NCI-H748 (cell line): Measurements from ENCODE around the gene RBP3.
"Not testable (repeated sequence)": the region's sequence is repeated elsewhere in the genome, so short reads cannot be mapped to it uniquely, and the experiment has no call there.

Experiments
- DNase-seq: peaks from one replicate; lab custom pipeline; 2025; ENCODE audit not compliant: unreplicated experiment; lab: John Stamatoyannopoulos, UW

The RBP3 gene

DNA sequence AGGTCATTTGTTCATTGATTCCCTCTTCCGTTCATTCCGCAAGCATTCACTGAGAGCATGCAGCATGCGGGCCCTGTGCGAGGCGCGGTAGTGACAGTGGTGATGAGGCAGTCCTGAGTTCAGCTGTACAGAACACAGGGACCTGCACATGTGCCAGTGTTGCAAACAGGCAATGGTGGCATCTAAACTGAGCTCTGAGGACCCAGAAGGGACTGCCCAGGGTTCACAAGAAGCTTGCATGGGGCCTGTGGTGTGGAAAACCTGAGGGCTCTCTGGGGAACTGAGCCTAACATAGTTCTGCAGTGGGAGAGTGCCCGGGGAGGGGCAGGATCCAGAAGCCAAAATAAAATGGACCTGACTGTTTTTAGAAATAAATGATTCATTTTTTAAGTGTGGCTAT, 22.7 kb downstream of the RBP3 start:
- DNase-seq: no peak

DNA sequence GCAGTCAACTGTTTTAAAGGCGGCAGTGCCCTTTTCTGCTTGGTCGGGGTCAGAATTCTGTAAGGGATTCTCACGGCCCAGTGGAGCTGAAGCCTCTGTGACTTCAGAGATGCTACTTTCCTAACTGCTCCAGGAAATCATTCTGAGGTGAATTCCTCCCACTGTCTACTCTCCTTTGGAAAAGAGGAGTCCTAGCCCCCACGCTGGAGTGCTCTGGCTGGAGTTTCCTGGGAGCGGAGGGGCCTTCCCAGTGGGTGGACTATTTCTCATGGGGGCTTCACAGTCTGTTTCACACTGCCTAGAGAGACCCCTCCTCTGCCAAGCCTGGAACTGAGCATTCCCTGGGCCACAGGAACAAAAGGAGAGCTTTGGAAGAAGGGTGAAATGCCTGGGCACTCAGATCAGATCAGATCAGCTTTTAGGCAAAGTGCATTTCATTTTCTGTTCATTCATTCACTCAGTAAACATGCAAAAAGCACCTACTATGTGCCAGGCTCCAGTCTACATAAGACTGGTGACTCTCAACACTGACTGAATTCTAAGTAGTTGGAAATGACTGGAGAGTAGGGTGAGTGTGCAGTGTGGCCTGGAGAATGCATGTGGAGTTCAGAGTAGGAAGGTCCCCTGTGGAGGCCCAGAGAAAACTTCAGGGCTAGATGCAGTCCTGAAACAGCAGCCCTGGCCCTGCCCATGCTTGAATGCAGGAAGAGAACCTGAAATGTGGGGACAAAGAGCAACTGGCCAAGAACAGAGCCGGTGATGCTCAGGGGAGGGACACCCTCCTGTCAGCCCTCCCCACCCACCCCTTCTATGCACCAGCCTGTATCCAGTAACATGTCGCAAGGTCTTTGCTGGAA, 23.7 kb downstream of the RBP3 start:
- no peak for DNase-seq

DNA sequence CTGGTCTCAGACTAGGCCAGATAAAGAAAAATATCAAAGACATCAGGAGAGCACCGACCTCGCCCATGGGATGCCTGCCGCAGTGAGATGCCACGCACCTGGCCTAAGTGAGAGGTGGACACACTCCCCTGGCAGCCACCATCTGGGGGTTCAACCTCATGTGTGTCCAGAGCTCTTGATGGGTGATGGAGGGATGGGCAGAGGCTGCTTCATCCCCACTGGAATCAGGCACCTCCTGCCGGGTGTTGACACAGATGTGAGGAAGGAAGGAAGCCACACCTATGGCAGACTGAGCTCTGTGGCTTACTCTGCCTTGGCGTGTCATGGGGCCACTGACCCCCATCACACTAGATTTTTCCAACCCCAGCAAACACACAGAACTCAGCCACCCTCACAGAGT, 24.6 kb downstream of the RBP3 start:
- no peak for DNase-seq

DNA sequence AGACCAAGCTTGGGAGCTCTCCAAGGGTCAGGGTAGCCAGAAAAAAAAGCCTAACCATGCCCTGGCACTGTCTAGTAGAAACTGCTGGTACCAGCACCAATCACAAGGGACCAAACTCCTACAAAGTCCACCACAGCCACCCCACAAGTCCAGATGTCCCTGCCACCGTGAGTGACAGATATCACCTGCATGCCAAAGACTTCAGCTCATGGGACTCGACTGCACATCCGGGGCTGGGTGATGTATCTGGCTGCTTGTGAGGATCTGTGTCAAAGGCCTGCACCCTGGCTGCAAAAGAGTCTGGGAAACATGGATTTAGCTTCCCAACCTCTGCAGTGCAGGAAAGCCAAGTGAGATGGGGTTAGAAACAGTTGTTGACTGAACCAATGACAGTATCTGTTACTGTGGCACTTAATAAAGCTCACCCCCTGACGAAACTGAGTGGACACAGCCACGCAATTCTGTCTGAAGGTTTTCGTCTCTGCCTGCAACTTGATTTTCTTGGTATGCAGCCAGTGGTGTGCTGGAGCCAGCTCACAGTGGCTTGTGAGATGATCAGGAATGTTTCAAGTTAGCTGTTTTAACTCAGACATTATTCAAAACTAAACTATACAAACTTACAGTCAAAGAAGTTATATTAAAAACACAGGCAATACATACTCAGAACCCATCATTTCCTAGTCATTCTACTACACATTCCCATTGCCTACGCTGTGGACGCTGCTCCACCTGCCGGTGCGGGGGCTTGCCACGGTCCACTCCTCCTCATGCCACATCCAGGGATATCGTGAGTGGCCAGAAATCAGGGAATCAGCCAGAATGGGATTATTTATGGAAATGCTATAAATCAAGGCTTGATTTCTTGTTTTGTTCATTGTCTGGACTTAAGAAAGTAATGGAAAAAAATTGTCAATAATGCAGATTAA, 26.7 kb downstream of the RBP3 start:
- DNase-seq: no peak

DNA sequence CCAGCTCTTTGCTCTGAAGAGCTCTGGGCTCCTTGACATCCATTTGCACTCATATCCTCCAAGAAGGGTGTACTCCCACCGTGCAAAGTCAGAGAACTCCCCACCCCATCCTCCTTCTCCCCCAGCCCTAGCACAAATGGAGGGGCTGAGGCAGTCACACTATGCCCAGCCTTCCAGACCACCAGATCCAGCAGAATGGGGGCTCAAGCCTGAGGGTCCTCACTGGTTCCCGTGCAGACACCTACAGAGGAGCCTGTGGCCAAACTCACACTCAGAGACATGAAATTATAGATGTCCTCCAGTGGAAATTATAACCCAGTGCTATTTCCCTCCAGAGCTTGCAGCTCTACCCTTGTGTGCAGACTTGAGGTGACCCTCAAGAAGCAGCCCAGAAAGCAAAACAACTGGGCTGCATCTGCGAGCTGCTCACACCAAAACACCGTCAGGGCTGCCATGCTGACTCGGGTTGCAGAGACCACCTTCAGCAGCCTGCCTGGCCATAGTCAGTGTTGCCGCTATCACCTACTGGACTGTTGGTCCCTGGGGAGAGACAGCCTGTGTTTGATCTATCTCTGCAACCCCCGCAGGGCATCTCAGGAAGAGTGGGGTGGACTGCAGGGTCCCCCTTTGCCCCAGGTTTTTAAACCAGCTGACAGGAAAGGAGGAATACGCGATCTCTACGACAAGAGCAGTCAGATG, 28.5 kb downstream of the RBP3 start:
- peak; percentile 25 for DNase-seq

DNA sequence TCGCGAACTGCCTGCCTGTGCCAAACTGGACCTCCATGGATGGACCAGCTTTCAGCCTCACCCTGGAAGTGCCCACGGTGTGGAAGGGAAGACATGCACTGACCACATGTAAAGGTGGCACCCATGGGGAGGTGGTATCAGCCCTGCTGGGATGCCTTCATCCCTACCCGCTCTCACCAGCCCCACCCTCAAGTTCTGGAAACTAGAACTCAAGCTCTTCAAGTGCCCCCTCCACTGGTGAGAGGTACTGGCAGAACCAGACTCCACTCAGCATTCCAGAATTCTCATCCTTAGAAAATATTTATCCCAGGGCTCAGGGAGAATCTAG, 30.0 kb downstream of the RBP3 start:
- DNase-seq: no peak

DNA sequence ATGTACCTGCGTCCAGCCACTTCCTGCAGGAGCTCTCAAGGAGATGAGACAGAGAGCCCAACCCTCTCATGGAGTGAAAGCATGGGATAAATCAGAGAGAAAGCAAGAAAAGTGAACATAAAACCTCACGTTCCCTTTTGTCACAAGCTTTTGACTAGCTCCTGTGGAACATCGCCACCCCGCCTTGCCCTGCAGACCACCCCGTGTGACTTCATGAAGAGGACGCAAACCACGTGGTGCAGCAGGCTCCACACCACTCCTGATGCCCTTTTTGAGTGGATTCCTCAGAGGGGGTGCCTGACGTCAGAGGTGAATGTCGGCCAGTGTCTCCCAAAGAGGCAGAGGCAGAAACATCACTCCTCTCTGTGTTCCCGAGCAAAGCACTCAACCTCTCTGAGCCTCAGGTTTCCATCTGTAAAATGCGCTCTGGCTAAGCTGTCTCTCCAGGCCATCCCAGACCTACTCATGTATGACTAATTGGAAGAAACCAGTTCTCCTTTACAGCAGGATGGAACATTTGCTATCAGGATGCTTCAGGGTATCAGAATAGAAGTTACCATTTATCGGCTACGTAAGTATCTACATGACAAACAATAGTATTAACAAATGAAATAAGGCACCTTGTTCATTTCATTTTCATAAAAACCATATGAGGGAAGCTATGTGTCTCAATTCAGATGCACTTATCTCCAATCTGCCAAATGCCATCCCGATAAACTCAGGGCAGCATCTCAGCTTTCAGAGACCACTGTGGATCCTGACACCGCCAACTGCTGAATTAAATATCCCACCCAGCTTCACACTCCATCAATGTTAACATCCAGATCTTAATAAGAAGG, 30.7 kb downstream of the RBP3 start:
- DNase-seq: no peak

DNA sequence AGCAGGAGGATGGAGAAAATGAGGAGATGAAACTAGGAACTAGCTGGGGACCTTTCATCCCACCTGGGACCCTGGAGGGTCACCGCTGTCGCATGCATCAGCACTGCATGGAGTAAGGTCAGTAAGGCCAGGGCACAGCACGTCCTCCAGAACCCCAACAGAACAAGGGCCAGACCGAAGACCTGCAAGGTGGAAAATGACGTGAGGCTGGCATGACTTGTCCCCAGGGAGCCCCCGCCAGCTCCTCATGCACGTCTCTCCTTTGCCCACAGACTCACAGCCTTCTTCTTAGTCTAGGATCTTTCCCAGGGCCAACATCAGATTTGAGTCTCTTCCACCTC, 31.3 kb downstream of the RBP3 start:
- no peak for DNase-seq

DNA sequence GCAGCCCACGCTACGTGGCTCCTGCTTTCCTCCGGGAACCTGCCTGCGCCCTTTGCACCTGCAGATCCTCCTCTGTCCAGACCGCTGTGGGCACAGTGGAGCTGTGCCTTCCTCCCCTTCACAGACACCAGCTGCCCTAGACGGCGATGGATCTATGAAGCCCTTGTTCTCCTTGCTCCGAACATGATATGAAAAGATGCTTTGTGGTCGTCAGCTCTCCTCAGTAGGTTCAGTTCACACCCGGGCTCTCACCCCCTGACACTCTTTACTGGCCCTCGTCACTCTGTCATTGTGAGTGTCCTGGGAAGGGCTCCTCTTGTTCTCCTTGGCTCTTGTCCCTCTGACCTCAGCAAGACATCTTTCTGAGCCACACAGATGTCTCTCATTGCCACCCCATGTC, 31.7 kb downstream of the RBP3 start:
- no peak for DNase-seq

DNA sequence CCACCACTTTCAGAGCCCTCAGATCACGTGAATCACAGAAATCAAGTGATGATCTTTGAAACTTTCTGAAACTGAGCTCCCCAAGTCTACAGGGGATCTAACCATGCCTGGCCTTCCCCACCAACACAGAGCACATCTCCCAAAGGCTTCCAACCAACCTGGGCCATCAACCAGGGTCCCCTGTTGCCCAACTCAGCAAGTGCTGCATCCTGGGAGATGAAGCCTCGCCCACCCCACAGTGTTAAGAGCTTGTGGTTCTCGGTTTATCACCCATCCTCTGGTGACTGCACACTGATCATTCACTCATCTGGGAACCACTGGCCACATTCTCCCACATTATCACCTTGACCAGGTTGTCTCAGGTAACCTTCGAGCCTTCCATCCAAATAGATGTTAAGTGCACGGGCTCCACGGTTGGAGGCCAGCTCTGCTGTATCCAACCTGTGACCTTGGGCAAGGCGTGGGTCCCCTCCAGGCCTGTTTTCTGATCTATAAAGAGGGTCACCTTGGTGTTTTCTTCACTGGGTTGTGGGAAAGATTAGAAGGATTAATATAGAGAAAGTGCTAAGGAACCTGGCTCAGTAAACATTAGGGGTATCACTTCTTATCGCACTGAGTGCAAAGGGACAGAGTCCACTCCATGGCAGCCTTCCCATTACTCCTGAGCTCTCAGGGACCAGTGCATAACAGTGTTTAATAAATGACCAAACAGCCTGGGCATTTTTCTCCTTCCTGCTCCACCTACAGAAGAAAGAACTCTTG, 32.4 kb downstream of the RBP3 start:
- DNase-seq: no peak

DNA sequence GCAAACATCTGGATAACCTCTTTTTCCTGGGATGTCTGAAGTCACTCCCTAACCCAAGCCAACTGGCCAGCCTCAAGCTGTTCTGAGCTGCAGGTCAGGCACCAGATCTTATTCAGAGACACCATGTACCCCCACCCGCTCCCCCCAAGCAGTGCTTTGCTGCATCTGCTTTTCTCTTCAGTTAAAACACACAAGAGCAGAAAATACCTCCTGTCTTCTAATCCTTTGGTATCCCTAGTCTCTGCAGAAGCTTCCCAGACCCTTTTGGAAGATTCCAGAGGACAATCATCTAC, 32.9 kb downstream of the RBP3 start:
- DNase-seq: no peak

DNA sequence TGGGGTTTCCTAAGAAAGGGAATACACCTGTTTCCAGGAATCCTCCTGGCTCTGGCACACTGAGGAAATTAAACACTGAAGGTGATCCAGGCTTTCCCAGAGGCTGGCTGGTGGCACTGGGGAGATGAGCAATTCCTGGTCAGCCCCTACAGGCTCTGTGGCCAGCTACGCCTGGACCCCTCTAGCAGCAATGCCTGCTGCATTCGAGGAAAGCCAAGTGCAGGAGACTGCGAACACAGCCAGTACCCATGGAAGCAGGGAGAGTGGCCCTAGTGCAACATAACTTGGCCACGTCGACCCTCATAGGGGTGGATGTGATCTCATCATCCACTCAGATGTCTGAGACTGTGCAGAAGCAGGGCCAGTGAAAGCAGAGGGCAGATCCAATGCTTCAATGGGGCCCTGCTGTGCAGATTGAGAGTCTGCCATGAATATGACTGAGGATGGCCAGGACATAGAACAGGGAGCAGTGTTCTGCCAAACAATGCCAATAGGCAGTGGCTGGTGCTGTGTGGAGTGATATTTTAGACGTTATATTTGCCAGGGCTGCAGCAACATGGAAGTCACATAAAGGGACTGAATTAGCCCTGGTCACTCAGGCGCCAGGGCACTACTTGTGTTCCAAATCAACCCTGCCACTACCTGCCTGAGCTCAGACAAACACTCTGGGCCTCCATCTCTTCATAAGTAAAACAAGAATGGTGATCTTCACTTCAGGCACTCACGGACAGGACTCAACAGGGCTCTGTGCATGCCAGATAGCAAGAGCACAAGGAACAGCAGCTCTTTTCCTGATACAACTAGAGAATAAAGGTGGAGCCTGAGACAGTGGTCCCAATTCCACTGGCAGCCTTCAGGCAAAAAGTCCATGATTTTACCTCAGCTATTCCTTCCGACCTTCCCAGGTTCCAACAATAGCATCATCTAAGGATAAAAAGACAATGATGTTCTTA, 33.5 kb downstream of the RBP3 start:
- no peak for DNase-seq

DNA sequence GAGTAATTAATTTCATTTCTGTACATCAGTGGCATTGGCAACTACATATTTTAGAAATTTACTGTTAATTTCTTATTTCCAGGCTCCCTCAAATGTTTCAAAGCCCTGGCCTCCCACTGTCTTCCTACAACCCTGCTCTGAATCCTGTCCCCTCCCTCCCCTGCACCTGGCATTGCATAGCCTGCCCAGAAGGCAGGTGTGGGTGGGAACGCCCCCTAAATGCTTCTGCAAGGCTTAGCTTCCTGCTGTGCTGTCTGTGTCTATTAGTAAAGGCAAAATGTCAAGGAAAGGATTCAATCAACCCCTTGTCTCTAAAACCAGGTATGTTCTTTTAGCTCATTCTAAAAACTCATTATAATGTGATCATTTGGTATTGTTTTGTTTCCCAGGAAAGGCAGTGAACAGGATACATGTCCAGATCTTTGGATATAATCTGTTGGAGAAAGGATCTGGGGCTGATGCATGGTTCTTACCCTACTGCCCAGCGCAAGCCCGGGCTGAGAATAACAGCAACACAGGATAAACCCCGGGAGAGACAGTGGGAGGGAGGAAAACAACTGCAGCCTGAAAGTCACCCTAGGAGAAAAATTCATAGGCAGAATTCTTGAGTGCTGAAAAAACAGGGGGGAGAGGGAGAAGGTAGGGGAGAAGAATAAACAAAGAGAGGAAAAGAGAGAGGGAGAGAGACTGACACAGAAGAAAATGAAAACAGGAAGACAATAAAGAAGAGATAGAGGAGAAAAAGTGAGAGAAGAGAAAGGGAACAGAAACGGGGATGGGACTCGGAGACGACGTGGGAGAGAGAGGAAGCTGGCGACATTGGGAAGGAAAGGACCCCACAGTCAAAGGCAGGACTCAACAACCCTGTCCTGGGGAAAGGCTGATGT, 35.3 kb downstream of the RBP3 start:
- DNase-seq: peak; percentile 90

DNA sequence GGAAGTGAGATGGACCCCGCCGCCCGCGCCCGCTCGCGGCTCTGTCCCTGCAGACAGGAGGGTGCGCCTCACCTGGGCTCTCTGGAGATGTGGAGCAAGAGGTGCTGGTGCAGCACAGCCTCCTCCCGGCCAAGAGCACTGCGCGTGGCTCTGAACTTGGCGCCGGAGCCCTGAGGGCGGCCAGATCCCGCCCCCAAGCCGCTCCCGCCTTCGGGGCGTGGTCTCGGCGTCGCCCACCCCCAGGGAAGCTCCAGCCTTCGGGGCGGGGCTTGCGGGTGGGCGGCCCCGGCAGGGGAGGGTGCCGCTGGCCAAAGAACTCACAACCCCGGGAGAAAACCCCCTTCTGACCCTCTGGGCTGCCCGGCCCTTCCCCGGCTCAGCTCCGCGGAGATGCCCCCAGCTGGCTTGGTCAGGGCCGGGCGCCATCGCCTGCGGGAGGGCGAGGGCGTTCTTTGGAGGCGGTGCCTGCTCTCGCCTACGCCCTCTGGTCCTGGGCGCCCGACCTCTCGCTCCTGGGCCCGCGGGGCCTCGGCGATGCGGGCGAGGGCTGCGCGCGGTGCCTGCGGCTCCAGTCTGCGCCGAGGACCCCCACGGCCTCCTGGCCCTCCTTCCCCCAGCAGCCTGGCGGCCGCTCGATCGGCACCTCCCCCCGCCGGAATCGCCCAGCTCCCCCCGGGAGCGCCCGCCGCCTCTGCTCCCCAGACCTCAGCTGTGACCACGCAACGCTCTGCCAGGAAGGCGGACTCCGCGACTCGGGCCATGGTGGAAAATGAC, 36.2 kb downstream of the RBP3 start, which contains the start of gene ZNF488:
Gene ZNF488, minus strand, starts transcription at position 146 of the 774 bp plus-strand sequence. CDS start 15,464 bp downstream, outside the sequence.
- peak; percentile 89 for DNase-seq

DNA sequence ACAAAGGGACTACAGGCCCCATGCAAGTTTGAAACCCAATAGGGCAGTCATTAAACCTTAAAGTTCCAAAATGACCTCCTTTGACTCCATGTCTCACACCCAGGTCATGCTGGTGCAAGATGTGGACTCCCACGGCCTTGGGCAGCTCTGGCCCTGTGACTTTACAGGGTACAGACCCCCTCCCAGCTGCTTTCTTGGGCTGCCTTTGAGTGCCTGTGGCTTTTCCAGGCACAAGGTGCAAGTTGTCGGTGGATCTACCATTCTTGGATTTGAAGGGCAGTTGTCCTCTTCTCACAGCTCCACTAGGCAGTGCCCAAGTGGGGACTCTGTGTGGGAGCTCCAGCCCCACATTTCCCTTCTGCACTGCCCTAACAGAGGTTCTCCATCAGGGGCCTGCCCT, 37.9 kb downstream of the RBP3 start:
- DNase-seq: not testable (repeated sequence)

DNA sequence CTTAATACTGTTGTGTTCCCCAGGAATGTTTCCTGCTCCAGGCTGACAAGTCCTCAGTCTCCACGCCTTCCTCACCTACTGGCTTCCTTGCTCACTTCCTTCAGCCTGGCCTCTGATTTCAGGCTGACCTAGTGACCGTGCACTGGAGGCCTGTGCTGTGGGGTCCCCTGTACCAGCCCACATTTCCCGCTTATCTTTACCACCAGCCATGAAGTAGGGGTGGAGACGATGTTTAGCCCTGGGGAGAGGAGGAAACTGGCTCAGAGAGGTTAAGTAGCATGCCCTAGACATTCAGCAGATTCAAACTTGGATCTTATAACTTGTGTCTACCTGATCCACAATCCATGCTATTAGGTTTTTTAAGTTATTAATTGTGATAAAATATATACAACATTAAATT, 40.7 kb downstream of the RBP3 start:
- no peak for DNase-seq

DNA sequence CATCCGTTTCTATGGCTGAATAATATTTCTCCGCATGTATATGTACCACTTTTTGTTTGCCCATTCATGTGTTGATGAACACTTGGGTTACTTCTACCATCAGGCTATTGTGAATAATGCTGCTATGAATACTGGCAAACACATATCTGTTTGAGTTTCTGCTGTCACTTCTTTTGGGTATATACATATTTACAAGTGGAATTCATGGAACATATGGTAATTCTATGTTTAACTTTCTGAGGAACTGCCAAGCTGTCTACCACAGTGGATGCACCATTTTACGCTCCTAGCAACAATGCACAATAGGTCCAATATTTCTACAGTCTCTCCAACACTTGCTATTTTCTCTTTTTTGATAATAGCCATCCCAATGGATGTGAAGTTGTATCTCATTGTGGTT, 41.5 kb downstream of the RBP3 start:
- no peak for DNase-seq
